Bronchial epithelial cell (primary cell): ENCODE data around the gene KDM7A. TPM values are rescaled to one million over a fixed set of nuclear protein-coding genes. Genes with fewer than 3 reads are reported as not detected.
"Not testable (repeated sequence)": the region's sequence is repeated elsewhere in the genome, so short reads cannot be mapped to it uniquely, and the experiment has no call there.

Experiments
- DNase-seq: peaks from one replicate; pipeline ENCODE4 v3.0.0-alpha.2; 2010; ENCODE audit warnings: low read depth
- FAIRE-seq: peaks from 2 replicates; lab custom pipeline; 2011; peaks lifted over from hg19 to GRCh38; lab: Jason Lieb, UNC
- H3K27me3 ChIP-seq: 2 replicates; pipeline ENCODE4 v1.5.1; 2011; ENCODE audit warnings: low read length; ENCODE audit not compliant: control insufficient read depth, insufficient read depth
- H3K36me3 ChIP-seq: 2 replicates; pipeline ENCODE4 v1.5.1; 2011; ENCODE audit warnings: low read length; ENCODE audit not compliant: control insufficient read depth, insufficient read depth
- H3K4me3 ChIP-seq: 2 replicates; pipeline ENCODE4 v1.5.1; 2011; ENCODE audit warnings: mild to moderate bottlenecking, low read depth, low read length, control low read depth
- CTCF ChIP-seq: IDR thresholded peaks from 2 replicates; pipeline ENCODE4 v1.5.1; 2011; ENCODE audit warnings: mild to moderate bottlenecking, moderate library complexity, low read length, control low read depth, inconsistent platforms; ENCODE audit not compliant: insufficient read depth, severe bottlenecking
- total RNA-seq: library from RNA; depleted of rRNA; stranded (reverse); fragments of >200 nt; gene quantifications from 2 replicates; pipeline ENCODE4 v1.2.1, GENCODE V29; 2014

The KDM7A gene
- total RNA-seq, 1 donor from 2014 or later = 14.7 TPM

- no peak for TF ChIP-seq CTCF
- DNase-seq = no peak
- Histone ChIP-seq H3K36me3 (peaks cover 4% of the 10 kb centered on the region), H3K4me3 (no peak overlapping the region), H3K27me3 (no peaks in the 10 kb centered on the region)
- FAIRE-seq = no peak
These were observed 55.5 kb downstream of the KDM7A start for GRCh38 chr7:140121326-140121725.

- not testable (repeated sequence) for H3K36me3 ChIP-seq, DNase-seq, H3K4me3 ChIP-seq, H3K27me3 ChIP-seq, FAIRE-seq
These were observed 62.0 kb downstream of the KDM7A start for GRCh38 chr7:140114817-140115216.

GRCh38 chr7:140108777-140109176 is 68.0 kb downstream of the KDM7A start:
- H3K36me3 ChIP-seq = not testable (repeated sequence)

GRCh38 chr7:140096459-140096858 is 80.3 kb downstream of the KDM7A start:
- no peak for TF ChIP-seq CTCF
- H3K27me3 ChIP-seq = no peaks in the 10 kb centered on the region
- DNase-seq (no peak), FAIRE-seq (no peak)
- H3K4me3 ChIP-seq = no peak overlapping the region
- H3K36me3 ChIP-seq = peaks cover 21% of the 10 kb centered on the region

More at GRCh38 chr7:140108777-140109176, 68.0 kb downstream of the KDM7A start:
- FAIRE-seq, H3K27me3 ChIP-seq, H3K4me3 ChIP-seq, DNase-seq: not testable (repeated sequence)

- FAIRE-seq = no peak
- Histone ChIP-seq H3K4me3 (no peak overlapping the region), H3K36me3 (peaks cover 15% of the 10 kb centered on the region), H3K27me3 (no peaks in the 10 kb centered on the region)
- no peak for DNase-seq
- no peak for TF ChIP-seq CTCF
These were observed 83.4 kb downstream of the KDM7A start for GRCh38 chr7:140093375-140093774.

- Histone ChIP-seq H3K27me3 (no peaks in the 10 kb centered on the region), H3K36me3 (peaks cover 1% of the 10 kb centered on the region), H3K4me3 (no peak overlapping the region)
- no peak for DNase-seq
- FAIRE-seq = no peak
- TF ChIP-seq CTCF = no peak
These were observed 91.3 kb downstream of the KDM7A start for GRCh38 chr7:140085447-140085846.

- Histone ChIP-seq H3K36me3 (no peaks in the 10 kb centered on the region), H3K4me3 (no peak overlapping the region), H3K27me3 (no peaks in the 10 kb centered on the region)
- no peak for TF ChIP-seq CTCF
- FAIRE-seq = peak; percentile 18
- no peak for DNase-seq
These were observed 91.8 kb downstream of the KDM7A start for GRCh38 chr7:140084972-140085371.
